HEK293 (cell line): ENCODE data around the gene ASF1B.

ENCODE experiments used
- FEZF1 ChIP-seq: fragments of 450-650 bp; formaldehyde crosslinking; IDR thresholded peaks from 2 replicates; pipeline ENCODE4 v1.5.1; 2016; ENCODE audit warnings: missing biosample characterization, missing genetic modification characterization
- HOXA7 ChIP-seq: sonication (generic); formaldehyde crosslinking; IDR thresholded peaks from 2 replicates; pipeline ENCODE4 v1.8.1; 2022; ENCODE audit warnings: missing genetic modification reagents, borderline replicate concordance
- IKZF3 ChIP-seq: fragments of 450-650 bp; IDR thresholded peaks from 2 replicates; pipeline ENCODE4 v1.5.0; 2018; ENCODE audit warnings: missing biosample characterization, mild to moderate bottlenecking, missing genetic modification characterization, moderate library complexity
- PATZ1 ChIP-seq: fragments of 450-650 bp; formaldehyde crosslinking; IDR thresholded peaks from 2 replicates; pipeline ENCODE4 v1.5.1; 2016; ENCODE audit warnings: missing biosample characterization, missing genetic modification characterization
- REST ChIP-seq: fragments of 450-650 bp; formaldehyde crosslinking; IDR thresholded peaks from 2 replicates; pipeline ENCODE4 v1.5.1; 2016; ENCODE audit warnings: missing biosample characterization, missing genetic modification characterization
- SCRT2 ChIP-seq: fragments of 450-650 bp; formaldehyde crosslinking; IDR thresholded peaks from 2 replicates; pipeline ENCODE4 v1.5.1; 2016; ENCODE audit warnings: missing biosample characterization, missing genetic modification characterization
- ZFHX2 ChIP-seq: fragments of 450-650 bp; formaldehyde crosslinking; conservative IDR thresholded peaks from 2 replicates; pipeline ENCODE4 v1.5.1; 2016; ENCODE audit warnings: missing biosample characterization, missing genetic modification characterization
- ZNF112 ChIP-seq: fragments of 450-650 bp; formaldehyde crosslinking; IDR thresholded peaks from 2 replicates; pipeline ENCODE4 v1.5.0; 2017; ENCODE audit warnings: missing biosample characterization, missing genetic modification characterization
- ZNF174 ChIP-seq: fragments of 450-650 bp; formaldehyde crosslinking; IDR thresholded peaks from 2 replicates; pipeline ENCODE4 v1.5.0; 2017; ENCODE audit warnings: missing biosample characterization, mild to moderate bottlenecking, missing genetic modification characterization
- ZNF175 ChIP-seq: fragments of 450-650 bp; formaldehyde crosslinking; IDR thresholded peaks from 2 replicates; pipeline ENCODE4 v1.5.1; 2016; ENCODE audit warnings: missing biosample characterization, missing genetic modification characterization
- ZNF239 ChIP-seq: fragments of 450-650 bp; formaldehyde crosslinking; IDR thresholded peaks from 2 replicates; pipeline ENCODE4 v1.5.1; 2016; ENCODE audit warnings: missing biosample characterization, missing genetic modification characterization
- ZNF292 ChIP-seq: fragments of 450-650 bp; formaldehyde crosslinking; IDR thresholded peaks from 2 replicates; pipeline ENCODE4 v1.5.1; 2016; ENCODE audit warnings: low read depth, missing biosample characterization, missing genetic modification characterization, borderline replicate concordance
- ZNF335 ChIP-seq: fragments of 450-650 bp; formaldehyde crosslinking; conservative IDR thresholded peaks from 2 replicates; pipeline ENCODE4 v1.5.1; 2016; ENCODE audit warnings: missing biosample characterization, missing genetic modification characterization
- ZNF362 ChIP-seq: fragments of 450-650 bp; formaldehyde crosslinking; IDR thresholded peaks from 2 replicates; pipeline ENCODE4 v1.5.1; 2016; ENCODE audit warnings: missing biosample characterization, missing genetic modification characterization
- ZNF423 ChIP-seq: fragments of 450-650 bp; formaldehyde crosslinking; IDR thresholded peaks from 2 replicates; pipeline ENCODE4 v1.5.1; 2016; ENCODE audit warnings: missing biosample characterization, missing genetic modification characterization
- ZNF449 ChIP-seq: fragments of 450-650 bp; formaldehyde crosslinking; IDR thresholded peaks from 2 replicates; pipeline ENCODE4 v1.5.1; 2017; ENCODE audit warnings: missing biosample characterization, mild to moderate bottlenecking, missing genetic modification characterization, moderate library complexity
- ZNF473 ChIP-seq: fragments of 450-650 bp; formaldehyde crosslinking; IDR thresholded peaks from 2 replicates; pipeline ENCODE4 v1.5.1; 2017; ENCODE audit warnings: missing biosample characterization, missing genetic modification characterization
- ZNF558 ChIP-seq: fragments of 450-650 bp; formaldehyde crosslinking; IDR thresholded peaks from 2 replicates; pipeline ENCODE4 v1.5.1; 2016; ENCODE audit warnings: missing biosample characterization, missing genetic modification characterization
- ZNF600 ChIP-seq: fragments of 450-650 bp; formaldehyde crosslinking; IDR thresholded peaks from 2 replicates; pipeline ENCODE4 v1.5.1; 2016; ENCODE audit warnings: missing biosample characterization, missing genetic modification characterization
- ZNF670 ChIP-seq: fragments of 450-650 bp; formaldehyde crosslinking; IDR thresholded peaks from 2 replicates; pipeline ENCODE4 v1.5.1; 2016; ENCODE audit warnings: missing biosample characterization, missing genetic modification characterization, low read depth
- ZNF692 ChIP-seq: fragments of 450-650 bp; formaldehyde crosslinking; IDR thresholded peaks from 2 replicates; pipeline ENCODE4 v1.5.1; 2016; ENCODE audit warnings: missing biosample characterization, missing genetic modification characterization
- ZSCAN5A ChIP-seq: fragments of 450-650 bp; formaldehyde crosslinking; IDR thresholded peaks from 2 replicates; pipeline ENCODE4 v1.5.1; 2016; ENCODE audit warnings: missing biosample characterization, missing genetic modification characterization
- TF ChIP-seq, protein P1 (sequence below): fragments of 450-650 bp; formaldehyde crosslinking; IDR thresholded peaks from 2 replicates; pipeline ENCODE4 v1.5.1; 2016; ENCODE audit warnings: missing biosample characterization, missing genetic modification characterization
- TF ChIP-seq, protein P2 (sequence below): fragments of 450-650 bp; formaldehyde crosslinking; IDR thresholded peaks from 2 replicates; pipeline ENCODE4 v1.5.1; 2016; ENCODE audit warnings: missing biosample characterization, missing genetic modification characterization

ASF1B gene

GRCh38 chr19:14118165-14119051 is 18.0 kb downstream of the ASF1B start (continued):
- TF ChIP-seq HOXA7 (CRISPR knock-in tag), result no peak
- no peak for TF ChIP-seq ZNF174 (tag by site-specific recombination)
- TF ChIP-seq, protein P1, sequence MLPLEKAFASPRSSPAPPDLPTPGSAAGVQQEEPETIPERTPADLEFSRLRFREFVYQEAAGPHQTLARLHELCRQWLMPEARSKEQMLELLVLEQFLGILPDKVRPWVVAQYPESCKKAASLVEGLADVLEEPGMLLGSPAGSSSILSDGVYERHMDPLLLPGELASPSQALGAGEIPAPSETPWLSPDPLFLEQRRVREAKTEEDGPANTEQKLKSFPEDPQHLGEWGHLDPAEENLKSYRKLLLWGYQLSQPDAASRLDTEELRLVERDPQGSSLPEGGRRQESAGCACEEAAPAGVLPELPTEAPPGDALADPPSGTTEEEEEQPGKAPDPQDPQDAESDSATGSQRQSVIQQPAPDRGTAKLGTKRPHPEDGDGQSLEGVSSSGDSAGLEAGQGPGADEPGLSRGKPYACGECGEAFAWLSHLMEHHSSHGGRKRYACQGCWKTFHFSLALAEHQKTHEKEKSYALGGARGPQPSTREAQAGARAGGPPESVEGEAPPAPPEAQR (tag by site-specific recombination), result no peak
- TF ChIP-seq ZNF362, result no peak
- TF ChIP-seq ZNF670 (tag by site-specific recombination), result no peak
- TF ChIP-seq ZSCAN5A (tag by site-specific recombination), result no peak
- TF ChIP-seq ZNF558 (tag by site-specific recombination), result no peak
- TF ChIP-seq ZNF692, result peak; percentile 64
- TF ChIP-seq ZFHX2, result peak; percentile 30; the same call in 1 of the 2 replicates
- TF ChIP-seq IKZF3 (tag by site-specific recombination), result peak; percentile 65
- TF ChIP-seq ZNF112 (tag by site-specific recombination), result no peak
- no peak for TF ChIP-seq REST (tag by site-specific recombination)
- no peak for TF ChIP-seq ZNF449 (tag by site-specific recombination)
- TF ChIP-seq ZNF423 (tag by site-specific recombination), result no peak
- TF ChIP-seq SCRT2 (tag by site-specific recombination), result no peak
- TF ChIP-seq ZNF600, result no peak; the same call in 1 of the 2 replicates
- peak; percentile 87 for TF ChIP-seq ZNF335
- TF ChIP-seq PATZ1 (tag by site-specific recombination), result peak; percentile 66
- no peak for TF ChIP-seq ZNF175 (tag by site-specific recombination)
- TF ChIP-seq ZNF239 (tag by site-specific recombination), result no peak
- TF ChIP-seq, protein P2, sequence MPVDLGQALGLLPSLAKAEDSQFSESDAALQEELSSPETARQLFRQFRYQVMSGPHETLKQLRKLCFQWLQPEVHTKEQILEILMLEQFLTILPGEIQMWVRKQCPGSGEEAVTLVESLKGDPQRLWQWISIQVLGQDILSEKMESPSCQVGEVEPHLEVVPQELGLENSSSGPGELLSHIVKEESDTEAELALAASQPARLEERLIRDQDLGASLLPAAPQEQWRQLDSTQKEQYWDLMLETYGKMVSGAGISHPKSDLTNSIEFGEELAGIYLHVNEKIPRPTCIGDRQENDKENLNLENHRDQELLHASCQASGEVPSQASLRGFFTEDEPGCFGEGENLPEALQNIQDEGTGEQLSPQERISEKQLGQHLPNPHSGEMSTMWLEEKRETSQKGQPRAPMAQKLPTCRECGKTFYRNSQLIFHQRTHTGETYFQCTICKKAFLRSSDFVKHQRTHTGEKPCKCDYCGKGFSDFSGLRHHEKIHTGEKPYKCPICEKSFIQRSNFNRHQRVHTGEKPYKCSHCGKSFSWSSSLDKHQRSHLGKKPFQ (tag by site-specific recombination), result no peak
- no peak for TF ChIP-seq ZNF292 (tag by site-specific recombination)
- TF ChIP-seq ZNF473 (tag by site-specific recombination), result no peak
- no peak for TF ChIP-seq FEZF1 (tag by site-specific recombination)
